A549 (cell line): ENCODE results near the gene ZNF132. TPM values are rescaled to one million over a fixed set of nuclear protein-coding genes. Genes with fewer than 3 reads are reported as not detected.

Experiments
- ATAC-seq, 2 experiments: fragments of 200-7000 bp in 1 of 2; fragments of >200 bp in 1 of 2; cut with Nextera tagmentation in 1 of 2; cut with Tn5 transposase in 1 of 2; 3 replicates each; pipeline versions ENCODE4 v1.8.0 to v1.9.1; 2018 to 2020; ENCODE audit warnings: mild to moderate bottlenecking in 1 of 2, moderate library complexity in 1 of 2
- CTCF ChIA-PET: fragments of 300-600 bp; sonication (Branson Sonifier 250); formaldehyde crosslinking; extraction: SDS; loops from one replicate; lab custom pipeline; 2021; ENCODE audit warnings: antibody characterized with exemption, inconsistent platforms; lab: Yijun Ruan, JAX
- POLR2A ChIA-PET: fragments of 350-600 bp; formaldehyde crosslinking; extraction: SDS; loops from one replicate; lab custom pipeline; 2021; ENCODE audit warnings: antibody characterized with exemption, inconsistent platforms; lab: Yijun Ruan, JAX
- DNase-seq, 2 experiments: peaks; one replicate each; pipeline versions ENCODE4 v3.0.0 to v3.0.0-alpha.2; 2011 to 2016; ENCODE audit warnings: low read depth in 1 of 2, low spot score in 1 of 2
- FAIRE-seq: peaks from 2 replicates; lab custom pipeline; 2011; peaks lifted over from hg19 to GRCh38; lab: Jason Lieb, UNC
- H3K27ac ChIP-seq, 2 experiments: fragments of >200 bp; sonication (Bioruptor Twin); formaldehyde crosslinking; 3 replicates each; pipeline ENCODE4 v1.5.1; 2016 to 2017
- H3K4me1 ChIP-seq: fragments of >200 bp; sonication (Bioruptor Twin); formaldehyde crosslinking; 3 replicates; pipeline ENCODE4 v1.6.1; 2016
- H3K4me2 ChIP-seq: fragments of >200 bp; sonication (Bioruptor Twin); formaldehyde crosslinking; 3 replicates; pipeline ENCODE4 v1.6.1; 2016
- H3K4me3 ChIP-seq: fragments of >200 bp; sonication (Bioruptor Twin); formaldehyde crosslinking; 3 replicates; pipeline ENCODE4 v1.5.1; 2016
- H3K9me3 ChIP-seq: fragments of >200 bp; sonication (Bioruptor Twin); formaldehyde crosslinking; 3 replicates; pipeline ENCODE4 v1.6.1; 2016
- BHLHE40 ChIP-seq: IDR thresholded peaks from 2 replicates; pipeline ENCODE4 v1.6.1; 2012; ENCODE audit warnings: low read depth, low read length, inconsistent platforms
- CBX2 ChIP-seq: fragments of 200-600 bp; sonication (generic); IDR thresholded peaks from 2 replicates; pipeline ENCODE4 v1.6.1; 2016; ENCODE audit warnings: low read depth, mild to moderate bottlenecking, borderline replicate concordance
- CEBPB ChIP-seq, 2 experiments: fragments of >200 bp in 1 of 2; sonication (Bioruptor Twin) in 1 of 2; formaldehyde crosslinking in 1 of 2; IDR thresholded peaks; 2 replicates each; pipeline ENCODE4 v1.6.1; 2012 to 2016
- CHD2 ChIP-seq: fragments of 150-350 bp; IDR thresholded peaks from 2 replicates; pipeline ENCODE4 v1.6.1; 2014; ENCODE audit warnings: low read length; ENCODE audit not compliant: partially characterized antibody
- CTCF ChIP-seq: fragments of >200 bp; sonication (Bioruptor Twin); formaldehyde crosslinking; IDR thresholded peaks from 3 replicates; pipeline ENCODE4 v1.5.1; 2016
- FOSB ChIP-seq: fragments of 250-450 bp; sonication (Bioruptor Pico); IDR thresholded peaks from 2 replicates; pipeline ENCODE4 v1.5.0; 2020; ENCODE audit warnings: mild to moderate bottlenecking, moderate library complexity
- FOSL2 ChIP-seq, 2 experiments: fragments of 450-650 bp in 1 of 2; fragments of >200 bp in 1 of 2; sonication (Bioruptor Twin) in 1 of 2; formaldehyde crosslinking; IDR thresholded peaks; 2 replicates each; pipeline versions ENCODE4 v1.5.0 to v1.6.1; 2016 to 2020; ENCODE audit warnings: mild to moderate bottlenecking in 1 of 2, moderate library complexity in 1 of 2
- FOXS1 ChIP-seq: fragments of 250-450 bp; sonication (Bioruptor Pico); IDR thresholded peaks from 2 replicates; pipeline ENCODE4 v1.5.0; 2020; ENCODE audit warnings: mild to moderate bottlenecking, moderate library complexity
- GATA3 ChIP-seq: IDR thresholded peaks from 2 replicates; pipeline ENCODE4 v1.6.1; 2012; ENCODE audit warnings: borderline replicate concordance
- HMGXB4 ChIP-seq: fragments of 250-450 bp; sonication (Bioruptor Pico); IDR thresholded peaks from 2 replicates; pipeline ENCODE4 v1.5.0; 2021; ENCODE audit warnings: mild to moderate bottlenecking, moderate library complexity, borderline replicate concordance
- HOXA7 ChIP-seq: fragments of 250-450 bp; sonication (Bioruptor Pico); IDR thresholded peaks from 2 replicates; pipeline ENCODE4 v1.5.0; 2020; ENCODE audit warnings: mild to moderate bottlenecking, moderate library complexity
- HOXB13 ChIP-seq: fragments of 250-450 bp; sonication (Bioruptor Pico); IDR thresholded peaks from 2 replicates; pipeline ENCODE4 v1.5.0; 2020; ENCODE audit warnings: low read depth, mild to moderate bottlenecking, moderate library complexity
- JUNB ChIP-seq: fragments of >200 bp; sonication (Bioruptor Twin); formaldehyde crosslinking; IDR thresholded peaks from 2 replicates; pipeline ENCODE4 v1.6.1; 2016
- KDM5A ChIP-seq: fragments of 200-600 bp; sonication (generic); IDR thresholded peaks from 2 replicates; pipeline ENCODE4 v1.6.1; 2016; ENCODE audit warnings: antibody characterized with exemption, mild to moderate bottlenecking
- MAFK ChIP-seq: fragments of 450-650 bp; IDR thresholded peaks from 2 replicates; pipeline ENCODE4 v1.6.1; 2014; ENCODE audit not compliant: partially characterized antibody
- MAX ChIP-seq: IDR thresholded peaks from 2 replicates; pipeline ENCODE4 v1.6.1; 2012
- NFE2L2 ChIP-seq: fragments of 150-350 bp; conservative IDR thresholded peaks from 2 replicates; pipeline ENCODE4 v1.6.1; 2014; ENCODE audit warnings: low read length
- NR3C1 ChIP-seq: fragments of >200 bp; sonication (Bioruptor Twin); formaldehyde crosslinking; IDR thresholded peaks from 3 replicates; pipeline ENCODE4 v1.6.1; 2017
- PHF8 ChIP-seq: fragments of 200-600 bp; sonication (generic); IDR thresholded peaks from 2 replicates; pipeline ENCODE4 v1.6.1; 2016; ENCODE audit warnings: low read depth, mild to moderate bottlenecking, antibody characterized with exemption, moderate library complexity, borderline replicate concordance
- POLR2A ChIP-seq: IDR thresholded peaks from 2 replicates; pipeline ENCODE4 v1.6.1; 2012; ENCODE audit warnings: mild to moderate bottlenecking, low read length
- POLR2AphosphoS2 ChIP-seq: conservative IDR thresholded peaks from 2 replicates; pipeline ENCODE4 v1.6.1; 2012; ENCODE audit warnings: low read length, improper control_type of control experiment, inconsistent platforms
- RARB ChIP-seq: fragments of 250-450 bp; sonication (Bioruptor Pico); IDR thresholded peaks from 2 replicates; pipeline ENCODE4 v1.8.0; 2021; ENCODE audit warnings: mild to moderate bottlenecking, moderate library complexity
- RFX5 ChIP-seq: fragments of 450-650 bp; IDR thresholded peaks from 2 replicates; pipeline ENCODE4 v1.7.1; 2014; ENCODE audit warnings: antibody characterized with exemption, mild to moderate bottlenecking, moderate library complexity
- SMC3 ChIP-seq: fragments of >200 bp; sonication (Bioruptor Twin); formaldehyde crosslinking; IDR thresholded peaks from 3 replicates; pipeline ENCODE4 v1.6.1; 2018; ENCODE audit warnings: inconsistent platforms
- TP53 ChIP-seq: fragments of 250-450 bp; sonication (Bioruptor Pico); IDR thresholded peaks from 2 replicates; pipeline ENCODE4 v1.5.0; 2021; ENCODE audit warnings: mild to moderate bottlenecking, moderate library complexity
- ZNF302 ChIP-seq: fragments of 250-450 bp; sonication (Bioruptor Pico); IDR thresholded peaks from 2 replicates; pipeline ENCODE4 v1.9.0; 2021; ENCODE audit warnings: inconsistent platforms, mild to moderate bottlenecking, moderate library complexity
- ZSCAN20 ChIP-seq: fragments of 250-450 bp; sonication (Bioruptor Pico); IDR thresholded peaks from 2 replicates; pipeline ENCODE4 v1.8.0; 2022; ENCODE audit warnings: mild to moderate bottlenecking, moderate library complexity
- WGBS: methylation state at CpG from one replicate; pipeline ENCODE4 v1.1.6; 2017; ENCODE audit errors: missing lambda C conversion rate; 5-methylcytosine and 5-hydroxymethylcytosine counted together
- polyA plus RNA-seq, 4 experiments: library from polyadenylated mRNA; depleted of rRNA in 3 of 4; stranded (reverse); fragments of >200 nt; fragmentation: RNase III in 1 of 4; extraction: RNeasy Plus Mini Kit Qiagen cat#74134 plus additional on column Dnase treatment in 1 of 4; gene quantifications; 2 replicates in 3 of 4; 3 replicates in 1 of 4; pipeline ENCODE4 v1.2.3, GENCODE V29; 2011 to 2017
- TF ChIP-seq, protein P1 (sequence below): IDR thresholded peaks from 2 replicates; pipeline ENCODE4 v1.6.1; 2012; ENCODE audit warnings: low read depth, borderline replicate concordance

The ZNF132 gene
- polyA plus RNA-seq, 2 of the 4 experiments (the other 2 are of a cell fraction): 0.05 to 0.16 TPM

DNA sequence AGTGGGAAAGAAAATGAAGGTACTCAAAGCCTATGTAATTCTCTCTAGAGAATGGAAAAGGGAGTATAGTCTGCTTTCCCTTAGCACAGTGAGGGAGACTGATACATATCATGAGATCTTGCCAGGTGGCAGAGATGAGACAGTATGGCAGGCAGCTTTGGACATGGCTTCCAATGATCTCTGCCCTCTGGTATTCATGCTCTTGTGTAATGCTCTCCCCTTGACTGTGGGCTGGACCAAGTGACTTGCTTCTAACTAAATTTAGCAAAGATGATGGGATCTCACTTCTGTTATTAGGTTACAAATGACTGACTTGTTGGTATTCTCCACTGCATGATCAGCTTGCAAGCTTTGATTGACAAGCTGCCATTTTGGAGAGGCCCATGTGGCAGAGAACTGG lies 10.2 kb downstream of the ZNF132 start:
- Histone ChIP-seq H3K9me3 (peaks cover 70% of the 10 kb centered on the region), H3K27ac (no peak overlapping the region), H3K4me3 (no peak overlapping the region), H3K4me1 (no peaks in the 10 kb centered on the region), H3K4me2 (no peak overlapping the region)
- CTCF ChIA-PET: interaction anchor here (0.9 to 1.9 kb wide), 2 partner anchors 13 to 90 kb away, joined by 4 to 8 read pairs; partner anchors contain the start of gene ZBTB45
- ATAC-seq (no peak), FAIRE-seq (no peak), DNase-seq (no peak)
- POLR2A ChIA-PET: interaction anchor here (0.8 kb wide), 1 partner anchor 13 kb away, joined by 3 read pairs; no protein-coding TSS in a partner anchor
- no peak for TF ChIP-seq RARB (CRISPR knock-in tag)
- no peak for TF ChIP-seq SMC3
- TF ChIP-seq RFX5: no peak
- no peak for TF ChIP-seq JUNB
- TF ChIP-seq, protein P1, sequence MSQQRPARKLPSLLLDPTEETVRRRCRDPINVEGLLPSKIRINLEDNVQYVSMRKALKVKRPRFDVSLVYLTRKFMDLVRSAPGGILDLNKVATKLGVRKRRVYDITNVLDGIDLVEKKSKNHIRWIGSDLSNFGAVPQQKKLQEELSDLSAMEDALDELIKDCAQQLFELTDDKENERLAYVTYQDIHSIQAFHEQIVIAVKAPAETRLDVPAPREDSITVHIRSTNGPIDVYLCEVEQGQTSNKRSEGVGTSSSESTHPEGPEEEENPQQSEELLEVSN: no peak
- TF ChIP-seq NR3C1: no peak

DNA sequence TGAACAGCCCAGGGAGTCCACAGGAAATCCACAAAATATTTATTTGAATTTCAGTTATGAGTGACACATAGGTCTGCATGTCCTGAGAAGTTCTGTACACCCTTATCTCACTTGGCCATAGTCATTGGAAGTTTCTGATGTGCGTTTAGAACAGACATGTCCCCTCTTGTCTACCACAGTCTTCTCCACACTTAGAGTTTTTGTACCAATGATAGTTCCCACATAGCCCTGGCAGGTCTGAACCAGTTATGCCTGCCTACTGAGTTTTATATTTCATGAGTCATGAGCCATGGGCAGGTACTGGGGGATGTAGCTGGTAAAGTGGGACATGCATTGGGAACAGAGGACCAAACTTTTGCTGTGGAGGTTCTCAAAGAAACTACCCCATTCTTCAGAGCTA lies 11.3 kb downstream of the ZNF132 start:
- ATAC-seq: no peak
- ChIA-PET CTCF (interaction anchor here (1.2 kb wide), 1 partner anchor 10 kb away, joined by 3 read pairs; no protein-coding TSS in a partner anchor), POLR2A (no interaction called here)
- no peak for FAIRE-seq
- TF ChIP-seq CEBPB (IDR thresholded peaks at IDR 0.05) (no peak), POLR2AphosphoS2 (no peak), ZNF302 (CRISPR knock-in tag) (no peak), GATA3 (no peak), CTCF (no peak), RARB (CRISPR knock-in tag) (no peak), NFE2L2 (no peak), CHD2 (no peak), MAX (no peak), FOSB (CRISPR knock-in tag) (no peak), TP53 (CRISPR knock-in tag) (no peak), HOXA7 (CRISPR knock-in tag) (no peak), CBX2 (no peak), MAFK (no peak), JUNB (no peak), HOXB13 (CRISPR knock-in tag) (no peak), KDM5A (no peak)
- TF ChIP-seq, protein P1: no peak
- no peak overlapping the region for H3K27ac ChIP-seq
- no peak overlapping the region for H3K4me2 ChIP-seq
- 58% methylated on average over 1 of the region's 1 CpG for WGBS
- H3K4me1 ChIP-seq: no peaks in the 10 kb centered on the region
- DNase-seq: no peak
- H3K9me3 ChIP-seq: peaks cover 64% of the 10 kb centered on the region
- no peak overlapping the region for H3K4me3 ChIP-seq

GRCh38 chr19:58417071-58417470 lies 22.9 kb downstream of the ZNF132 start:
- WGBS: 99% methylated on average over 7 of the region's 7 CpGs
- ATAC-seq (no peak), DNase-seq (no peak), FAIRE-seq (no peak)
- CTCF ChIA-PET: interaction anchor here (0.6 to 1.2 kb wide), 7 partner anchors 8 to 103 kb away, joined by 3 to 4 read pairs (median 3); partner anchors contain the start of genes ZBTB45 and ZNF584
- H3K4me1 ChIP-seq: no peaks in the 10 kb centered on the region
- H3K4me2 ChIP-seq: no peak overlapping the region
- peaks cover 62% of the 10 kb centered on the region for H3K9me3 ChIP-seq
- no peak overlapping the region for H3K27ac ChIP-seq
- POLR2A ChIA-PET: no interaction called here
- H3K4me3 ChIP-seq: no peak overlapping the region
- TF ChIP-seq FOXS1 (CRISPR knock-in tag) (no peak), HMGXB4 (CRISPR knock-in tag) (no peak), BHLHE40 (no peak), MAFK (no peak), FOSL2 (IDR thresholded peaks at IDR 0.05) (no peak), FOSL2 (CRISPR knock-in tag; IDR thresholded peaks at IDR 0.05) (no peak), ZSCAN20 (CRISPR knock-in tag) (no peak), FOSB (CRISPR knock-in tag) (no peak), PHF8 (no peak), HOXA7 (CRISPR knock-in tag) (no peak), HOXB13 (CRISPR knock-in tag) (no peak), CTCF (no peak), SMC3 (no peak), CHD2 (no peak), POLR2A (no peak)
